NCI-H345 treated with DMSO at 0.1 percent for 48 hours (cell line): ENCODE measurements around the gene CTNNA3.

Experiments used
- DNase-seq: peaks from one replicate; lab custom pipeline; 2025; ENCODE audit not compliant: unreplicated experiment; lab: John Stamatoyannopoulos, UW

Gene CTNNA3

DNA sequence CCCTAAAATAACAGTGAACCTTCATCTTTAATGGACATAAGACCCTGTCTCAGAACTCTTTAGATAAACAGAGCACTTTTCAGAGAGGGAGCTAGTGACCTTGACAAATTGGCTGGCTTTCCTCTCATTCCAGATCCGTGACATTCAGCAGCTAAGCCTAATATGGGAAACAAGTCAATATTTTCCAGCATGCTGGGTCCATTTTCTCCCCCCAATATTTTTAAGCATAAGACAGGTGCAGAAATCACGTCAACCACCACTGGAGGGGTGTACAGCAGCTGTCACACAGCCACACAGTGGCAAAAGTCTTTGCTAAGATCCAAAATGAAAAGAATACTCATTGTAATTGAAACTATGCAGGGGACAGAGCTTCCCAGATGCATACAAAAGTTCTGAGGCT, 744.1 kb downstream of the CTNNA3 start:
- DNase-seq: no peak

DNA sequence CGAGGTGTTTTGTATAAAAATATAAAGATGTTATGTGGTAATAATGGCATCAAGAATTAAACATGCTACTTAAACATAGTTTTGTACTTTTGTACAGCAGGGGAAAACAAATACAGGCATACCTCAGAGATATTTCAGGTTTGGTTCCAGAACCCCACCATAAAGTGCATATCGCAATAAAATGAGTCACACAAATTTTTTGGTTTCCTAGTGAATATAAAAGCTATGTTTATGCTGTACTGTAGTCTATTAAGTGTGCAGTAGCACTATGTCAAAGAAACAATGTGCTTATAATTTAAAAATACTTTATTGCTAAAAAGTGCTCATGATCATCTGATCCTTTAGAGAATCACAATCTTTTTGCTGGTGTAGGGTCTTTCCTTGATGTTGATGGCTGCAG, 752.4 kb downstream of the CTNNA3 start:
- DNase-seq: no peak

DNA sequence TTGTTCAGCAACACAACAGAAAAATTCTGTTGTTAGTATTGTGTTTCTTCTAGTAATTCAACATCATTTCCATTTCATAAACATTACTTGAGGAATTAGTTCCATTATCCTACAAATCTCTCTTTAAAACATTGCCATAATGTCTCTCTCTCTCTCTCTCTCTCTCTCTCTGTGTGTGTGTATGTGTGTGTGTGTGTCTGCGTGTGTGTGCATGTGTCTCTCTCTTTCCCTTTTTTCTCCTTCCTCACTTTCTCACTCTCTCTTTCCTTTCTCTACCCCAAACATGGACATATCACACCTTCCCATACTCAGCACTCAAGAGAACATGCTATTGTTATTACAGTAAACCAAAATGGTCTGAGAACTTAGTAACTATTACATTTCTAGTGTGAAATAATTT, 753.6 kb downstream of the CTNNA3 start:
- DNase-seq: no peak

DNA sequence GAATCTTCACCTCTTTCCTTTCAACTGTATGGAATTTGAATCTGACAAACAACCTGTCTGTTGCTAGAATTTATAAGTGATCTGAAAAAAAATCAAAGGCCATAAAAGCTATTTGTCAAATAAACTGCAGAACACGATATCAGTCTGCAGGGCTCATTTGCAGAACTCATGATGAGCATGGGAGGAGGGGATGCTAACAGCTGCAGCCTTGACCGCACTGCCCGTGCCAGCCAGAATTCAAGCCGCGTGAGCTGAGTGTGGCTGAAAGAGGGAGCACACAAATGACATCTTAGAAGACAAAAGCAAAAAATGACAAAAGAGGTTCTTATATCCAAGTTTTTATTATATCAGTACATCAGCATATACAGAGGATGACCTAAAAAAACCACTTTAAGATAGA, 754.5 kb downstream of the CTNNA3 start:
- DNase-seq: no peak

DNA sequence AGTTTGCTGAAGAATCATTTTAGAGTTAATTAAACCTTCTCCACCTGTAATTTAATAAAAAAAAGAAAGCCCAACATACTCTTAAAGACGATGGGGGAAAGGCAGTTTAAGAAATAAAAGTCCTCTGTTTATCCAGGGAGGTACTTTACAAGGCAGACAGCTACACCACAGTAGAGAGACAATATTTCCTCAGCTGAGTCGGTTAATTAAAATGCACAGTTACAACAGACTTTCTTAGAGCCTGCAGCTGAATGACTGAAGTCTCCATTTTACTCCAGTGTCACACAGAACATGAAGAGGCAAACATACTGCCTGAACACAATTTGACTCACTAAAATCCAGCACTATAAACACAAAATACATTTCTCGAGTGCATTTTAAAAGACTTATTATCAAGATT, 755.0 kb downstream of the CTNNA3 start:
- DNase-seq: no peak

DNA sequence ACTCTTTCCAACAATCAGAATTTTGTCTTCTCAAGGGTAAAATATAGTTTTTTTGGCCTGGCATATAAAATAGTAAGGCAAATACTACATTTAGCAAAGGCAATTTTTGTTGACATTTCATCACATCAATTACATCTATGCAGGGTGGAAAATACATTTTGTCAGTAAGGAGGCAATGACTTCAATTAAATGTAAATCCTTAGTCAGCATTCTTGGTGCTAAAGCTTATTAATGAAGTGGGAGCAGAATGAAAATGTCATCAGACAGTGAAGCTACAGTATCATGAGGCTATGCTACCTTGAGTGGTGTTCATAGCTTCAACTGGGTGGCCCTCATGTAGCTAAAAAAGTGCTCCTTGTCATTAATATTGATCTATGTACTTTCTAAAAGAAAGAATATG, 761.3 kb downstream of the CTNNA3 start:
- DNase-seq: no peak

DNA sequence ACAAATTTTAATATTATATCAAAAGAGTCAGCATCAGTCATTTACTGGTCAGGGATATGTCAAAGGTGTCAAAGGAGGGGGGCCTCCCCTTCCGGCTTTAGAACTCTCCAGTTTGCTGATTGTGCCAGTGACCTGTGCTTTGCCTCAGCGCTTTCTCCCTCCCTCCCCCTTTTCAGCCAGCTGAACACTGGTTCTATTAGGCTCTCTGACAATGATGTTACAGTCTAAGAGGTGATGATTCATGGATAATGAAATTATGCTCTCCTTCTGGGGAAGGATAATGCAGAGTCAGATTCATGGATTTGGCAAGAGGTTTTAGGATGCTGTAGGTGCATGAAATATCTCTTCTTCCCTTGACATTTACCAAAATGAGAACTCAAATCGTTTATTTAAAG, 764.0 kb downstream of the CTNNA3 start:
- DNase-seq: no peak

DNA sequence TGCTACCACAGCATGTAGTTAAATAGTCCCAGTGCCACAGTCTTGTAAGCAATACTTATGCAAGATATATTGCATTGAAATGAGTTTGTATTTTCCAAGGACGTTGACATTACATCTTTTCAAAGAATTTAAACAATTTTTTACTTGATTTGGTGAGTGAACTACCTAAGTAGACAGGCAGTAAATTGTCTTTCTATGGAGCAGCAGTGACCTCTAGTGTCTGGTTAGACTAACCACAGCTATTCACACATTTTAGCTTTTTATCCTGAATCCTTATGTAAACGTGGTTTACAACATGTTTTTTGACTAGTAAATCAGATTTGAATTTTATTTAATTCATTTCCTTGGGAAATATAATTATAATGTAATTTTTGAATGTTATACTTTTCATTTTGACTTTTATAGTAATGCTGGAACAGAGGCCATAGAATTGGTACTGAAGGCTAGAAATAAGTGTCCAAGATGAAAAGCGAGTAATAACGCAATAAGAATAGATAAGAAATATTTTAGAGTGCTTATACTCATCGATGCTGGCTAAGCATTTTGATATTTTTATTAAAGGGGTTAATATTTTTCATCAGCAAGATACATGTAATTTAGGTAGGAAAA, 764.6 kb downstream of the CTNNA3 start:
- peak; percentile 21 for DNase-seq

DNA sequence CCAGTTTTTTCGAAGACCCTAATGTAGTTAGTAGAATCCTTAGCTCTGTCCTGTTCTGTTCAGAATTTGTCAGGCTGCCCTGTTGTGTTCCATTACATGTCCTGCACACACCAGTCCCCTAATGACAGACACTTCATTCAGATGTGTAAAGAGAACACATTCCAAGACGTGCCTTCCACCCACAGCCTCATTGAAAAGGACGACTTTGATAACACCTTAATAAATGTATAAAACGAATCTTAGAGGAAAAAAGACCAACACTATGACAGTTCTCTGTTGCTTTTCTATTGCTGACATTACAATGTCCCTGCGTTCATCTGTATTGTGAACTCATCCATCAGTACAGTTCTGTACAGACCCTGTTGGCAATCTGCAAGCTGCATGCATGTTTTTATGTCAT, 766.6 kb downstream of the CTNNA3 start:
- DNase-seq: no peak

DNA sequence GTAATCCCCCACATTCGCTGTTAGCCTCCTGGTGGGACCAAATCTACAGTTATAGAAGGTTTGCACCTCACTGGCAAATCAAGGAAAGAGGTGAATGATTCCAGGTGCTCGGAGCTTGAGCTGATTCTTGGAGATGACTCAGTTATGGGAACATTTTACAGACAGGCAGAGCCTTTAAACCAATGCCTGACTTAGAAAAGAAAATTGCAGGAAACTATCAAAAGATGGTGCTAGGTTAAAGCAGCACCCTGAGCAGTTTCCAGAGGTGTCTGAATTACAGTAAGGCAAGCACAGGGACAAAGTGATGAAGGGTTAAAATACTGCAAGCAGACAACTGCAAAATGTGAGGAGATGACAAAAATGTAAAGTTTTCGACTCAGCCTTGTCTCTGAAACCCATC, 767.2 kb downstream of the CTNNA3 start:
- no peak for DNase-seq

DNA sequence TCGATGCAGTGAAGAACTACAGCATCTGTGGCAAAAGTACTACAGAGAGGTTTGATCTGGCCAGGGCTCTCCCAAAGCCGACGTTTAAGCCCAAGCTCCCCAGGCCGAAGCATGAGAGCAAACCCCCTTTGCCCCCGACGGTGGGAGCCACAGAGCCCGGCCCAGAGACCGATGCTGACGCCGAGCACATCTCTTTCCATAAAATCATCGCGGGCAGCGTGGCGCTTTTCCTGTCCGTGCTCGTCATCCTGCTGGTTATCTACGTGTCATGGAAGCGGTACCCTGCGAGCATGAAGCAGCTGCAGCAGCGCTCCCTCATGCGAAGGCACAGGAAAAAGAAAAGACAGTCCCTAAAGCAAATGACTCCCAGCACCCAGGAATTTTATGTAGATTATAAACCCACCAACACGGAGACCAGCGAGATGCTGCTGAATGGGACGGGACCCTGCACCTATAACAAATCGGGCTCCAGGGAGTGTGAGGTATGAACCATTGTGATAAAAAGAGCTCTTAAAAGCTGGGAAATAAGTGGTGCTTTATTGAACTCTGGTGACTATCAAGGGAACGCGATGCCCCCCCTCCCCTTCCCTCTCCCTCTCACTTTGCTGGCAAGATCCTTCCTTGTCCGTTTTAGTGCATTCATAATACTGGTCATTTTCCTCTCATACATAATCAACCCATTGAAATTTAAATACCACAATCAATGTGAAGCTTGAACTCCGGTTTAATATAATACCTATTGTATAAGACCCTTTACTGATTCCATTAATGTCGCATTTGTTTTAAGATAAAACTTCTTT, 767.8 kb downstream of the CTNNA3 start:
- DNase-seq: no peak

DNA sequence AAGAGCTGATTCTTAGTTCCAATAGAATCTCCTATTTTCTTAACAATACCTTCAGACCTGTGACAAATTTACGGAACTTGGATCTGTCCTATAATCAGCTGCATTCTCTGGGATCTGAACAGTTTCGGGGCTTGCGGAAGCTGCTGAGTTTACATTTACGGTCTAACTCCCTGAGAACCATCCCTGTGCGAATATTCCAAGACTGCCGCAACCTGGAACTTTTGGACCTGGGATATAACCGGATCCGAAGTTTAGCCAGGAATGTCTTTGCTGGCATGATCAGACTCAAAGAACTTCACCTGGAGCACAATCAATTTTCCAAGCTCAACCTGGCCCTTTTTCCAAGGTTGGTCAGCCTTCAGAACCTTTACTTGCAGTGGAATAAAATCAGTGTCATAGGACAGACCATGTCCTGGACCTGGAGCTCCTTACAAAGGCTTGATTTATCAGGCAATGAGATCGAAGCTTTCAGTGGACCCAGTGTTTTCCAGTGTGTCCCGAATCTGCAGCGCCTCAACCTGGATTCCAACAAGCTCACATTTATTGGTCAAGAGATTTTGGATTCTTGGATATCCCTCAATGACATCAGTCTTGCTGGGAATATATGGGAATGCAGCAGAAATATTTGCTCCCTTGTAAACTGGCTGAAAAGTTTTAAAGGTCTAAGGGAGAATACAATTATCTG, 768.6 kb downstream of the CTNNA3 start:
- DNase-seq: no peak

DNA sequence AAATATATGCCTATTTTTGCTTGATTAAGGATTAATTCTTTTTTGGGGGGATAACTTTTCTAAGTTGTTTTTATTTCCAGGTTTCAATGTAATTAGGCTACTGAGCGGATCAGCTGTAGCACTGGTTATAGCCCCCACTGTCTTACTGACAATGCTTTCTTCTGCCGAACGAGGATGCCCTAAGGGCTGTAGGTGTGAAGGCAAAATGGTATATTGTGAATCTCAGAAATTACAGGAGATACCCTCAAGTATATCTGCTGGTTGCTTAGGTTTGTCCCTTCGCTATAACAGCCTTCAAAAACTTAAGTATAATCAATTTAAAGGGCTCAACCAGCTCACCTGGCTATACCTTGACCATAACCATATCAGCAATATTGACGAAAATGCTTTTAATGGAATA, 769.2 kb downstream of the CTNNA3 start:
- no peak for DNase-seq

DNA sequence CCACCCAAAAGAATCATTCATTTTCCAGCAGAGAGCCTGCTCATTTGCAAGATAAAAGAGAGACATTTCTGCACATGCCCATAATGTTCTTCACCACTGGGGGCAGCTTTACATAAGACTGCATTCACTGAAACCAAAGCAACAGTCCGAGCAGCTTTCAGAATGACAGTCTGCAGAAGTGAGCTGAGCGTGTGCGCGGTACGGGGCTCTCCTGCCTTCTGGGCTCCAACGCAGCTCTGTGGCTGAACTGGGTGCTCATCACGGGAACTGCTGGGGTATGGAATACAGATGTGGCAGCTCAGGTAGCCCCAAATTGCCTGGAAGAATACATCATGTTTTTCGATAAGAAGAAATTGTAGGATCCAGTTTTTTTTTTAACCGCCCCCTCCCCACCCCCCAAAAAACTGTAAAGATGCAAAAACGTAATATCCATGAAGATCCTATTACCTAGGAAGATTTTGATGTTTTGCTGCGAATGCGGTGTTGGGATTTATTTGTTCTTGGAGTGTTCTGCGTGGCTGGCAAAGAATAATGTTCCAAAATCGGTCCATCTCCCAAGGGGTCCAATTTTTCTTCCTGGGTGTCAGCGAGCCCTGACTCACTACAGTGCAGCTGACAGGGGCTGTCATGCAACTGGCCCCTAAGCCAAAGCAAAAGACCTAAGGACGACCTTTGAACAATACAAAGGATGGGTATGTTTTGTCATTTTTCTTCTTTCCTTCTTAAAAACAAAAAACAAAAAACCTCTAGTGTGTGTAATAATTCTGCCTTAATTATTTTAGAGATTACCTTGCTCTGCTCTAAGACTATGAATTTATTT, 769.9 kb downstream of the CTNNA3 start, which contains the start of gene LRRTM3:
Gene LRRTM3 (plus strand): TSS at position 141 of the 820 bp plus-strand sequence.
- no peak for DNase-seq

DNA sequence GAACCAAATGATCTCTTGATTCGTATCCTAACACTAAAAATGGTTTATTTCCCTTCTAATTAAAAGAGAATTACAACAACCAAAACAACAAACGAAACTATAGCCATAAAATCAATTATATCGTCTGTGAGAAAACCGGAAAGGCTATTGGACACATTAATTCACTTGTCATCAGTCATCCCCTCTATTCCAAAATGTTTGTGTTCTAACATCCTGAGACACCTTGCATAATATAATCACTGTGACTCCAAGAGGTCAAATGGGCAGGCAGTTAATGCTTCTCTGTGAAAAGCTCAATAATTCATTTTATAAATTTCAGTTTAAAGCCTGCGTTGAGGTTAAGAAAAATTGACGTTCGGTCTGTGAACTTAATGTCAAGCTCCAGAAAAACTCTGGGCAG, 770.6 kb downstream of the CTNNA3 start:
- DNase-seq: no peak

DNA sequence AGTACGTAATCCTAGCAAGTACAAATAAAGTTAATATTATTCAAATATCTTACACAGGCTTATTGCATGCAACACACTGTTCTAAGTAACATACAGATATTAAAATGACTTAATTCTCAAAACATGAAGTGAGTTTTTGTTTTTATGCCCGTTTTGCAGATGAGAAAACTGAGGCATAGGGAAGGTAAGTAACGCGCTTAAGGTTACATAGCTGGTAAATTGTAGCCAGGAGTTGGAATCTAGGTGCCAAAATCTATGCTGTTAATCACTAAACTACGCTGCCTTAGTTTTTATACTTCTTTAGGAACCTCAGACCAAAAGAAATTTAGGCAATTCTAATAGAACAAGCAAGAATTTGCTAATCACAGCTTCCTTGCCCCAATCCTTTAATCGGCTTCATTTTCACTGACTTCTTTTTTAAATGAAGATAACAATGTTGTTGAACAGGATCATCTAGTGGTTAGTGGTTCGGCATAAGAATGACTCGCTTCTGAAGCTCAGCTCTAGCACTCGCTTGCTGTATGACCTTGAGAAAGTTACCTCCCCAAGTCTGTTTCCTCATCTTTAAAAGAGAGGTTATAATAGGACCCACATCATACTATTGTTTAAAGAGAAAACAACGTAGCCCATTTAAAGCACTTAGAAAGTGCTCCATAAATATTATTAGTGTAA, 771.2 kb downstream of the CTNNA3 start:
- no peak for DNase-seq

DNA sequence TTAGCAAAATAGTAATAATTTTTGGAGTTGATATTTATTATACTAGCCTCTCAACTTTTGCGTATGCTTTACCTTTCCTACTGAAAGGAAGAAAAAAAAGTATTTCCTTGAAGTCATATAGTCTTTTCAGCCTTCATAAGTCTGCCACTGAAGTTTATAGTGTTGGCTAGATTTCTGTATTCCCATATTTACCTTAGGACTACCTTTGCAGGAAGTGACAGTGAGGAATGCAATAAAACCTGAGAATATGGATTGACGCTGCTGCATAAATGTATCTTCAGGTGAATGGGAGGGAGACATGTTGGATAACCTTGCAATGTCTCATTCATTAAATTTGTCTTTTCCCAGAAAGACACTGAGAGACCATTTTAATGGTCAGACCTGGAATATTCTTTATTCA, 776.7 kb downstream of the CTNNA3 start:
- no peak for DNase-seq

DNA sequence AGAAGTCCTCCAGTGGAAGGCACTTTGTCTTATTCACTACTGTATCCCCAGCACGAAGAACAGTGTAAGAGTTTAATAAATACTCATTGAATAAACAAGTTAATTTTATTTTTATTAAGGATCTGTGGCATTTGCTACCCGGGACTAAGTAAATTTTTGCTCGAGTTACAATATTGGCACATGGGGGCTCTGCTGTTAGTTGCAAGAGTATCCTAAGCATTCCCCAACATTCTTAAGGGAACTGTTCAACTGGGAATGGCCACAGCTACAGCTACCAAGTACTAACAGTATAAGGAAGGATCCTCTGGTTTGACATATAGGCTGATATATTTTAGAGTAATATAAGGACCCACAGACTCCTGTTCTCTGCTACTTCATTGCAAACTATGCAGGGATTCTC, 778.9 kb downstream of the CTNNA3 start:
- DNase-seq: no peak

DNA sequence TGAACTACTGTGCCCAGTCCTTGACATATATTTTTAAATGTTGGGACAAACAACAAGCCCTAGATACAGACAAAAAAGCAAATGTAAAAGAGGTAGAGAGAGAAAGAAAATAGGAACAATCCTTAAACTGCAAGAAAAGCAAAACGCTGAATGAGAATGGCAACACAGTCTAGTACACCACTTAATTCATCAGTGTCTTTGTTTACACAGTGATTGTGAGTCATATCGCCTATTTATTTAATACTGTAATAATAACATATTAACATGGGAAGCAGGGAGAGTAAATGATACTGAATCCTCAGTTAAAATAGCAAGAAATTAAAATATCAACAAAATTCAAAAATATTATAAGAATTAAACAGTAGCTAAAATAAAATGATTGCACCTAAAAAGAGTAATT, 780.0 kb downstream of the CTNNA3 start:
- no peak for DNase-seq

DNA sequence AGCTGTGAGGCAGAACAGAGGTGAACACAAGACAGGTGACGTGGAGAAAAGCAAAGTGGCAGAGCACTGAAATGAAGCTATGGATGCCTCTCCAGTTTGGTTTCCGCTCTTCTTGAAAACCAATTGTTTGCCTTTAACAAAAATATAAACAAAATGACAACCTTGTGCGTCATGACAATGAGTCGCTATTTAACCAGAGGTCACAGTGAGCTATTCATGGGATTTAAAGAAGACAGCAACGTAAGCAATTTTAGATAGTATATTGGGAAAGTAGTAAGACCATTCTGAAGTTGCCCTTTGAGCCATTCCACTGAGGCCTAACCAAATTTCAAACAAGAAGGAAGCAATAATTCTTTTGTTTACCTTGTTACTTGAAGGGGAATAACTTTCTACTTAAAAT, 785.3 kb downstream of the CTNNA3 start:
- DNase-seq: no peak

DNA sequence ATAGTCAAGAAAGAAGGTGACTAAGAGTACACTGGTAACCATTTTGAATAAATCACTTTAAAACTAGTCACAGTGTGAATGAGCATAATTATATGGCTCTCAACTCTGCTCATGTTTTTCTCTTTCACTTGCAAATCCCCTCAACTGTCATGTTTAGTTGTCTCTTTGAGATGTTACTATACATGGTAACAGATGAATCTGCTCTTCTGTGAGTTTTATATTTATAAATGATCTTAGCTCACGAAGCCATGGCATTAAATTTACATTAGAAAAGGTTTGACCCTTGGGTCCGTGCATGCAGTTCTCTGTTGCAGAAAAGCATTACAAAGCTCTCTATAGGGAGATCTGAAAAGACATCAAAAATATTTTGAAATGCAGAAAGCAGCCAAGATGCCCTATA, 803.1 kb downstream of the CTNNA3 start:
- DNase-seq: no peak
